HFFc6 (cell line): ENCODE measurements around the gene ERO1B. TPM values are rescaled to one million over a fixed set of nuclear protein-coding genes. Genes with fewer than 3 reads are reported as not detected.

Experiments used
- DNase-seq: peaks from one replicate; pipeline ENCODE4 v3.0.0-alpha.2; 2018
- H3K27ac Mint-ChIP-seq: 2 replicates; pipeline ENCODE4 v1.8.0; 2020; ENCODE audit warnings: mild to moderate bottlenecking, mixed read lengths
- H3K27me3 Mint-ChIP-seq: 2 replicates; pipeline ENCODE4 v1.8.0; 2021; ENCODE audit warnings: mild to moderate bottlenecking, moderate library complexity, mixed read lengths; ENCODE audit not compliant: insufficient read depth
- H3K36me3 Mint-ChIP-seq: 2 replicates; pipeline ENCODE4 v1.8.0; 2021; ENCODE audit warnings: low read depth, mixed read lengths
- H3K4me1 Mint-ChIP-seq: 2 replicates; pipeline ENCODE4 v1.8.0; 2020; ENCODE audit warnings: low read depth, mixed read lengths
- H3K4me3 Mint-ChIP-seq: 2 replicates; pipeline ENCODE4 v1.8.0; 2020; ENCODE audit warnings: mild to moderate bottlenecking, moderate library complexity, mixed read lengths
- H3K9me3 Mint-ChIP-seq: 2 replicates; pipeline ENCODE4 v1.8.0; 2020; ENCODE audit warnings: mild to moderate bottlenecking, mixed read lengths
- CTCF ChIP-seq: fragments of 200-600 bp; sonication (generic); IDR thresholded peaks from 2 replicates; pipeline ENCODE4 v1.5.0; 2021; ENCODE audit warnings: antibody characterized with exemption, mild to moderate bottlenecking
- total RNA-seq, 6 experiments: library from RNA; stranded (reverse); fragmentation: NEBNext Ultra II Directional; extraction: Animal tissue kit (Norgen Biotek cat#: 25700); gene quantifications; 2 replicates in 1 of 6; 3 replicates in 5 of 6; pipeline ENCODE4 v1.2.3, GENCODE V29; 2021

ERO1B gene
- total RNA-seq, 6 experiments from 2014 or later: 1.5 to 2.3 (median 2.0) TPM

DNA sequence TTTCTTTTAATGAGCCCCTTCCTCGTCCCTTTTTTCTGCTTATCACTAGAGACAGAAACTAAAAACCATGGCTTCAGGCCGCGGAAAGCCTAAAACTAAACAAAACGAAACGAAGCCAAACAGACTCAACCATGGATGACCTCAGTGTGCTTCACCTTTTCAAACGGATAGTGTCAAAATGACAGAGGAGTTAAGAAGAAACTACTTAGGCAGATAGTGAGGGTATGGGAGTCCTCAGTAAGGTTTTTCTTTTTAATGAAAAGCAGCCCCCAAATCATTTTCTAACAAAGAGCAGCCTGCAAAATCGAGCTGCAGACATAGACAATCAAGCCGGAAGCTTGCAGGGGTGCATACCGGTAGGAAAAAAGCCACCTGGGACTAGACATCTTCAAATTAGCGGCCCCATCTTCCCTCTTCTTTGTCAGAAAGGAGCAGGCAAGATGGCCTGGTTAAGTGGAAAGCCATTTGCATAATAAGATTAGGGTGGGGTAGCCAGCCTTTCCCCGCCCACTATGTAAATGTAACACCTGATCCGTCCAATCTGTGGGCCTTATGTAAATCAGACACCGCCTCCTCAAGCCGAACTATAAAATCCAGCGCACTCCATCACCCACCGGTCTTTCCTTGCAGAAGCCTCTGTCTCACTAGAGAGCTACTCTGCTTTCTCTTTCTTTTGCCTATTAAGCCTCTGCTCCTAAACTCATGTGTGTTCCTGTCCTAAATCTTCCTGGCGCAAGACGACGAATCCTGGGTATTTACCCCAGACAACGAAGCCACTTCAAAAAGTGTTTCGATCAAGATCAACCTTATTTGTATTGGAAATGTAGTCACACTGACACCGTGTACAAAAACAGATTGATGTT, 6.2 kb upstream of the ERO1B start:
- no peak for DNase-seq
- H3K36me3 Mint-ChIP-seq: no peaks in the 10 kb centered on the region; the same call in 1 of the 2 replicates

GRCh38 chr1:236287356-236287755, 5.6 kb upstream of the ERO1B start:
- Mint-ChIP-seq H3K4me3 (no peak overlapping the region), H3K9me3 (no peaks in the 10 kb centered on the region), H3K27ac (no peak overlapping the region), H3K4me1 (peaks cover 4% of the 10 kb centered on the region; the same call in 1 of the 2 replicates), H3K36me3 (no peaks in the 10 kb centered on the region; the same call in 1 of the 2 replicates), H3K27me3 (peaks cover 22% of the 10 kb centered on the region)
- no peak for DNase-seq
- TF ChIP-seq CTCF: no peak

More for the DNA sequence above, 6.2 kb upstream of the ERO1B start:
- H3K9me3 Mint-ChIP-seq: no peaks in the 10 kb centered on the region
- TF ChIP-seq CTCF: no peak
- no peaks in the 10 kb centered on the region; the same call in 1 of the 2 replicates for H3K4me1 Mint-ChIP-seq
- H3K27me3 Mint-ChIP-seq: peaks cover 20% of the 10 kb centered on the region
- no peak overlapping the region for H3K27ac Mint-ChIP-seq
- H3K4me3 Mint-ChIP-seq: no peak overlapping the region

- TF ChIP-seq CTCF: no peak
- Mint-ChIP-seq H3K4me3 (no peak overlapping the region), H3K9me3 (no peaks in the 10 kb centered on the region), H3K27me3 (peaks cover 22% of the 10 kb centered on the region), H3K4me1 (peaks cover 11% of the 10 kb centered on the region; the same call in 1 of the 2 replicates), H3K27ac (no peak overlapping the region), H3K36me3 (no peaks in the 10 kb centered on the region; the same call in 1 of the 2 replicates)
- DNase-seq: no peak
Observed at GRCh38 chr1:236284291-236284721, 2.5 kb upstream of the ERO1B start.

DNA sequence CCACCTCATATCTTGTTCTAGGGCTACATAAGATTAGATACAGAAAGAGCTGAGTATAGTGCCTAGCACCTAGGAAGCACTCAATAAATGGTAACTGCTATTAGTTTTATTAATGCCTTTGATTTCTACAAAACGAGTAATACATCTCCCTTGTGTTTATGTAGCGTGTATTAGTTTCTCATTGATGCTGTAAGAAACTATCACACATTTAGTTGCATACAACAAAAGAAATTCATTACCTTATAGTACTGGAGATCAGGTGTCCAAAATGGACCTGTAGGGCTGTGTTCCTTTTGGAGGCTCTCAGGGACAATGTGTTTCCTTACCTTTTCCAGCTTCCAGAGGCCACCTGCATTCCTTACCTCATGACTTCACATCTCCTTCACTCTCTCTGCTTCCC, 961 bp upstream of the ERO1B start:
- Mint-ChIP-seq H3K4me3 (peak overlapping the region; percentile 87), H3K27me3 (peaks cover 18% of the 10 kb centered on the region), H3K27ac (no peak overlapping the region), H3K4me1 (peaks cover 11% of the 10 kb centered on the region; the same call in 1 of the 2 replicates), H3K9me3 (no peaks in the 10 kb centered on the region), H3K36me3 (no peaks in the 10 kb centered on the region)
- DNase-seq: no peak
- TF ChIP-seq CTCF: no peak

DNA sequence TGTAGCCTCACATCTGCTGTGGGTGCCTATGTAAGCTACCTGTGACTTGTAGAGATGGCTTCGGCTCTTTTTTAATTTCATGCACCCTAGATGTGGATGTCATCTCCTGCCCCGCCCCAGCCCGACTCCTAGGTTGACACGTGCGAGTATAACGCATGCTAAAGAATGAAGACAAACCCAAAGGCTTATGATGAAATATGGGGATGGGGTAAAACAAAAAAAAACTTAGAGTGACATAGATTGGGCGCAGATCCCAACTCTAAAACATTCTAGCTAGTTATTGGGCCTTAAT, 613 bp upstream of the ERO1B start:
- TF ChIP-seq CTCF: no peak
- Mint-ChIP-seq H3K4me3 (peak overlapping the region; percentile 87), H3K4me1 (peaks cover 11% of the 10 kb centered on the region; the same call in 1 of the 2 replicates), H3K9me3 (no peaks in the 10 kb centered on the region), H3K27ac (no peak overlapping the region), H3K27me3 (peaks cover 15% of the 10 kb centered on the region), H3K36me3 (no peaks in the 10 kb centered on the region)
- DNase-seq: peak; percentile 0
